ENCODE results near the gene PLEKHB2.
"Not testable (repeated sequence)": the region's sequence is repeated elsewhere in the genome, so short reads cannot be mapped to it uniquely, and the experiment has no call there.

Gene PLEKHB2

GRCh38 chr2:131064589-131065512, 40.3 kb upstream of the PLEKHB2 start:
- TF ChIP-seq ZFX (IDR thresholded peaks at IDR 0.05; ENCODE audit: borderline replicate concordance) (no peak), CTCF (IDR thresholded peaks at IDR 0.05) (no peak)

GRCh38 chr2:131067465-131068125, 37.5 kb upstream of the PLEKHB2 start:
- TF ChIP-seq ZFX (IDR thresholded peaks at IDR 0.05; ENCODE audit: borderline replicate concordance) = no peak
- TF ChIP-seq CTCF (IDR thresholded peaks at IDR 0.05) = no peak

More at GRCh38 chr2:131064589-131065512, 40.3 kb upstream of the PLEKHB2 start:
- H3K27ac ChIP-seq = no peak overlapping the region

GRCh38 chr2:131068172-131068571, 37.0 kb upstream of the PLEKHB2 start:
- not testable (repeated sequence) for H3K27ac ChIP-seq

More at GRCh38 chr2:131067465-131068125, 37.5 kb upstream of the PLEKHB2 start:
- H3K27ac ChIP-seq = no peak overlapping the region

- H3K27ac ChIP-seq = not testable (repeated sequence)
These were observed 29.6 kb upstream of the PLEKHB2 start for GRCh38 chr2:131075578-131075977.

- H3K27ac ChIP-seq = no peak overlapping the region
- TF ChIP-seq CTCF (IDR thresholded peaks at IDR 0.05) (no peak), ZFX (IDR thresholded peaks at IDR 0.05; ENCODE audit: borderline replicate concordance) (no peak)
These were observed 28.4 kb upstream of the PLEKHB2 start for GRCh38 chr2:131076707-131077106.

GRCh38 chr2:131077182-131077846, 27.8 kb upstream of the PLEKHB2 start:
- TF ChIP-seq ZFX (IDR thresholded peaks at IDR 0.05; ENCODE audit: borderline replicate concordance) = no peak
- TF ChIP-seq CTCF (IDR thresholded peaks at IDR 0.05) = no peak
- H3K27ac ChIP-seq = no peak overlapping the region

GRCh38 chr2:131077966-131078365, 27.2 kb upstream of the PLEKHB2 start:
- TF ChIP-seq CTCF (IDR thresholded peaks at IDR 0.05) (no peak), ZFX (IDR thresholded peaks at IDR 0.05; ENCODE audit: borderline replicate concordance) (no peak)
- H3K27ac ChIP-seq = no peak overlapping the region

- H3K27ac ChIP-seq = not testable (repeated sequence)
These were observed 25.2 kb upstream of the PLEKHB2 start for GRCh38 chr2:131079931-131080330.
